HEK293 (cell line): ENCODE results near the gene HGFAC.

Experiments used
- CTCF ChIA-PET: fragments of 350-600 bp; formaldehyde crosslinking; extraction: SDS; loops from one replicate; lab custom pipeline; 2021; ENCODE audit warnings: antibody characterized with exemption; lab: Yijun Ruan, JAX
- POLR2A ChIA-PET: fragments of 300-600 bp; formaldehyde crosslinking; extraction: SDS; loops from one replicate; lab custom pipeline; 2020; ENCODE audit warnings: antibody characterized with exemption, inconsistent platforms; lab: Yijun Ruan, JAX
- H3K27ac ChIP-seq: fragments of 200-500 bp; sonication (Bioruptor generic); 2 replicates; pipeline ENCODE4 v1.5.1; 2014; ENCODE audit warnings: low read depth, low read length, control low read depth, inconsistent platforms; ENCODE audit errors: extremely low read depth
- H3K36me3 ChIP-seq, 2 experiments: fragments of 200-500 bp in 1 of 2; sonication (Bioruptor generic) in 1 of 2; 1 replicate in 1 of 2; 2 replicates in 1 of 2; pipeline ENCODE4 v1.5.1; 2014 to 2017; ENCODE audit warnings: inconsistent platforms in 2 of 2, low read length in 2 of 2; ENCODE audit not compliant: control insufficient read depth in 2 of 2, insufficient read depth in 1 of 2
- H3K4me1 ChIP-seq: fragments of 200-500 bp; sonication (Bioruptor generic); 2 replicates; pipeline ENCODE4 v1.5.1; 2014; ENCODE audit warnings: mild to moderate bottlenecking, low read length, inconsistent platforms; ENCODE audit not compliant: control insufficient read depth, insufficient read depth
- H3K4me3 ChIP-seq: 2 replicates; pipeline ENCODE4 v1.5.1; 2011; ENCODE audit warnings: low read depth, mild to moderate bottlenecking, control low read depth, low read length, moderate library complexity
- H3K9me3 ChIP-seq: fragments of 200-500 bp; sonication (Bioruptor generic); 2 replicates; pipeline ENCODE4 v1.5.1; 2014; ENCODE audit warnings: low read depth, low read length, inconsistent platforms; ENCODE audit not compliant: control insufficient read depth, insufficient read depth
- KLF8 ChIP-seq: fragments of 450-650 bp; formaldehyde crosslinking; IDR thresholded peaks from 2 replicates; pipeline ENCODE4 v1.5.1; 2016; ENCODE audit warnings: missing biosample characterization, missing genetic modification characterization
- OVOL3 ChIP-seq: fragments of 450-650 bp; formaldehyde crosslinking; IDR thresholded peaks from 2 replicates; pipeline ENCODE4 v1.5.1; 2016; ENCODE audit warnings: missing biosample characterization, missing genetic modification characterization
- ZBTB8A ChIP-seq: fragments of 450-650 bp; formaldehyde crosslinking; IDR thresholded peaks from 2 replicates; pipeline ENCODE4 v1.5.1; 2016; ENCODE audit warnings: missing biosample characterization, missing genetic modification characterization
- ZNF133 ChIP-seq: fragments of 450-650 bp; formaldehyde crosslinking; IDR thresholded peaks from 2 replicates; pipeline ENCODE4 v1.5.1; 2016; ENCODE audit warnings: missing biosample characterization, missing genetic modification characterization
- ZNF140 ChIP-seq: fragments of 450-650 bp; formaldehyde crosslinking; IDR thresholded peaks from 2 replicates; pipeline ENCODE4 v1.5.1; 2016; ENCODE audit warnings: missing biosample characterization, missing genetic modification characterization
- ZNF174 ChIP-seq: fragments of 450-650 bp; formaldehyde crosslinking; IDR thresholded peaks from 2 replicates; pipeline ENCODE4 v1.5.0; 2017; ENCODE audit warnings: missing biosample characterization, mild to moderate bottlenecking, missing genetic modification characterization
- ZNF175 ChIP-seq: fragments of 450-650 bp; formaldehyde crosslinking; IDR thresholded peaks from 2 replicates; pipeline ENCODE4 v1.5.1; 2016; ENCODE audit warnings: missing biosample characterization, missing genetic modification characterization
- ZNF19 ChIP-seq: fragments of 450-650 bp; formaldehyde crosslinking; IDR thresholded peaks from 2 replicates; pipeline ENCODE4; 2016; ENCODE audit warnings: missing biosample characterization, missing genetic modification characterization, low read depth
- ZNF354C ChIP-seq: fragments of 450-650 bp; formaldehyde crosslinking; IDR thresholded peaks from 2 replicates; pipeline ENCODE4 v1.5.1; 2016; ENCODE audit warnings: missing biosample characterization, missing genetic modification characterization, low read depth, borderline replicate concordance
- ZNF544 ChIP-seq: fragments of 450-650 bp; formaldehyde crosslinking; IDR thresholded peaks from 2 replicates; pipeline ENCODE4 v1.5.0; 2017; ENCODE audit warnings: missing biosample characterization, missing genetic modification characterization
- ZNF558 ChIP-seq: fragments of 450-650 bp; formaldehyde crosslinking; IDR thresholded peaks from 2 replicates; pipeline ENCODE4 v1.5.1; 2016; ENCODE audit warnings: missing biosample characterization, missing genetic modification characterization
- ZNF571 ChIP-seq: fragments of 450-650 bp; formaldehyde crosslinking; IDR thresholded peaks from 2 replicates; pipeline ENCODE4 v1.5.0; 2017; ENCODE audit warnings: missing biosample characterization, missing genetic modification characterization
- ZNF585B ChIP-seq: fragments of 450-650 bp; formaldehyde crosslinking; IDR thresholded peaks from 2 replicates; pipeline ENCODE4 v1.5.1; 2016; ENCODE audit warnings: missing biosample characterization, missing genetic modification characterization
- ZNF596 ChIP-seq: fragments of 450-650 bp; IDR thresholded peaks from 2 replicates; pipeline ENCODE4 v1.5.0; 2018; ENCODE audit warnings: missing biosample characterization, mild to moderate bottlenecking, missing genetic modification characterization, moderate library complexity
- ZNF610 ChIP-seq: fragments of 450-650 bp; formaldehyde crosslinking; IDR thresholded peaks from 2 replicates; pipeline ENCODE4 v1.5.1; 2016; ENCODE audit warnings: missing biosample characterization, missing genetic modification characterization, borderline replicate concordance
- ZNF768 ChIP-seq: fragments of 450-650 bp; formaldehyde crosslinking; IDR thresholded peaks from 2 replicates; pipeline ENCODE4 v1.5.1; 2018; ENCODE audit warnings: missing biosample characterization, mild to moderate bottlenecking, missing genetic modification characterization
- ZNF830 ChIP-seq: fragments of 450-650 bp; IDR thresholded peaks from 2 replicates; pipeline ENCODE4 v1.5.0; 2018; ENCODE audit warnings: missing biosample characterization, missing genetic modification characterization, low read depth, mild to moderate bottlenecking, moderate library complexity
- ZSCAN16 ChIP-seq: fragments of 450-650 bp; formaldehyde crosslinking; IDR thresholded peaks from 2 replicates; pipeline ENCODE4 v1.5.1; 2016; ENCODE audit warnings: missing biosample characterization, missing genetic modification characterization
- TF ChIP-seq, protein P1 (sequence below): fragments of 450-650 bp; formaldehyde crosslinking; IDR thresholded peaks from 2 replicates; pipeline ENCODE4 v1.5.1; 2016; ENCODE audit warnings: missing biosample characterization, missing genetic modification characterization
- TF ChIP-seq, protein P2 (sequence below): fragments of 450-650 bp; formaldehyde crosslinking; IDR thresholded peaks from 2 replicates; pipeline ENCODE4 v1.5.1; 2016; ENCODE audit warnings: missing biosample characterization, missing genetic modification characterization, low read depth
- TF ChIP-seq, protein P3 (sequence below): fragments of 450-650 bp; formaldehyde crosslinking; IDR thresholded peaks from 2 replicates; pipeline ENCODE4 v1.5.1; 2016; ENCODE audit warnings: missing biosample characterization, missing genetic modification characterization
- TF ChIP-seq, protein P4 (sequence below): fragments of 450-650 bp; formaldehyde crosslinking; IDR thresholded peaks from 2 replicates; pipeline ENCODE4 v1.5.1; 2016; ENCODE audit warnings: missing biosample characterization, missing genetic modification characterization

HGFAC gene

DNA sequence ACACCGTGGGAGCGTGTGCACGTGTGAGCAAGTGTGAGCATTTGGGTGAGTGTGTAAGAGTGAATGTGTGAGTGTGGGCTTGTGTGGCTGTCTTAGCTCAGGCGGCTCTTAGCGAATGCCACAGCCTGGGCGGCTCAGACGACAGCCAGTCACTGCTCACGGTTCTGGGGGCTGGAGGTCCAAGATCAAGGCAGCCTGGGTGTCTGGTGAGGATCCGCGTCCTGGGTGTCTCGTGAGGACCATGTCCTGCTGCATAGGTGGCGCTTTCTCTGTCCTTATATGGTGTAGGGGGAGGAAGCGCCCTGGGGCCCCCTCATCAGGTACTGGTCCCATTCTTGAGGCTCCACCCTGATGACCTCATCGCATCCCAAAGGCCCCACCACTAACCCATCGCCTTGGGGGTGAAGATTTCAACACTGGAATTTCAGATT is 25.8 kb downstream of the HGFAC start:
- Histone ChIP-seq H3K36me3 (no peaks in the 10 kb centered on the region), H3K4me3 (no peak overlapping the region), H3K27ac (no peak overlapping the region), H3K9me3 (no peaks in the 10 kb centered on the region), H3K4me1 (no peaks in the 10 kb centered on the region)
- POLR2A ChIA-PET: no interaction called here
- CTCF ChIA-PET: no interaction called here
- TF ChIP-seq ZNF19 (tag by site-specific recombination): no peak
- no peak for TF ChIP-seq ZNF140 (tag by site-specific recombination)
- TF ChIP-seq KLF8 (tag by site-specific recombination): no peak
- TF ChIP-seq ZSCAN16 (tag by site-specific recombination): no peak
- TF ChIP-seq, protein P1, sequence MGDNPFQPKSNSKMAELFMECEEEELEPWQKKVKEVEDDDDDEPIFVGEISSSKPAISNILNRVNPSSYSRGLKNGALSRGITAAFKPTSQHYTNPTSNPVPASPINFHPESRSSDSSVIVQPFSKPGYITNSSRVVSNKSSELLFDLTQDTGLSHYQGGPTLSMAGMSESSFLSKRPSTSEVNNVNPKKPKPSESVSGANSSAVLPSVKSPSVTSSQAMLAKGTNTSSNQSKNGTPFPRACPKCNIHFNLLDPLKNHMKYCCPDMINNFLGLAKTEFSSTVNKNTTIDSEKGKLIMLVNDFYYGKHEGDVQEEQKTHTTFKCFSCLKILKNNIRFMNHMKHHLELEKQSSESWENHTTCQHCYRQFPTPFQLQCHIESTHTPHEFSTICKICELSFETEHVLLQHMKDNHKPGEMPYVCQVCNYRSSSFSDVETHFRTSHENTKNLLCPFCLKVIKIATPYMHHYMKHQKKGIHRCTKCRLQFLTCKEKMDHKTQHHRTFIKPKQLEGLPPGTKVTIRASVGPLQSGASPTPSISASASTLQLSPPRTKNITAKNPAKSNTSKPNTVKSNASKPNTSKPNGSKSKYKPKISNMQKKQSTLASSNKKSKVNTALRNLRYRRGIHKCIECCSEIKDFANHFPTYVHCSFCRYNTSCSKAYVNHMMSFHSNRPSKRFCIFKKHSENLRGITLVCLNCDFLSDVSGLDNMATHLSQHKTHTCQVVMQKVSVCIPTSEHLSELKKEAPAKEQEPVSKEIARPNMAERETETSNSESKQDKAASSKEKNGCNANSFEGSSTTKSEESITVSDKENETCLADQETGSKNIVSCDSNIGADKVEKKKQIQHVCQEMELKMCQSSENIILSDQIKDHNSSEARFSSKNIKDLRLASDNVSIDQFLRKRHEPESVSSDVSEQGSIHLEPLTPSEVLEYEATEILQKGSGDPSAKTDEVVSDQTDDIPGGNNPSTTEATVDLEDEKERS (tag by site-specific recombination): no peak
- no peak for TF ChIP-seq ZBTB8A (tag by site-specific recombination)
- TF ChIP-seq ZNF571 (tag by site-specific recombination): no peak
- TF ChIP-seq, protein P2, sequence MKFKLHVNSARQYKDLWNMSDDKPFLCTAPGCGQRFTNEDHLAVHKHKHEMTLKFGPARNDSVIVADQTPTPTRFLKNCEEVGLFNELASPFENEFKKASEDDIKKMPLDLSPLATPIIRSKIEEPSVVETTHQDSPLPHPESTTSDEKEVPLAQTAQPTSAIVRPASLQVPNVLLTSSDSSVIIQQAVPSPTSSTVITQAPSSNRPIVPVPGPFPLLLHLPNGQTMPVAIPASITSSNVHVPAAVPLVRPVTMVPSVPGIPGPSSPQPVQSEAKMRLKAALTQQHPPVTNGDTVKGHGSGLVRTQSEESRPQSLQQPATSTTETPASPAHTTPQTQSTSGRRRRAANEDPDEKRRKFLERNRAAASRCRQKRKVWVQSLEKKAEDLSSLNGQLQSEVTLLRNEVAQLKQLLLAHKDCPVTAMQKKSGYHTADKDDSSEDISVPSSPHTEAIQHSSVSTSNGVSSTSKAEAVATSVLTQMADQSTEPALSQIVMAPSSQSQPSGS (tag by site-specific recombination): peak; percentile 39; the same call in 1 of the 2 replicates

DNA sequence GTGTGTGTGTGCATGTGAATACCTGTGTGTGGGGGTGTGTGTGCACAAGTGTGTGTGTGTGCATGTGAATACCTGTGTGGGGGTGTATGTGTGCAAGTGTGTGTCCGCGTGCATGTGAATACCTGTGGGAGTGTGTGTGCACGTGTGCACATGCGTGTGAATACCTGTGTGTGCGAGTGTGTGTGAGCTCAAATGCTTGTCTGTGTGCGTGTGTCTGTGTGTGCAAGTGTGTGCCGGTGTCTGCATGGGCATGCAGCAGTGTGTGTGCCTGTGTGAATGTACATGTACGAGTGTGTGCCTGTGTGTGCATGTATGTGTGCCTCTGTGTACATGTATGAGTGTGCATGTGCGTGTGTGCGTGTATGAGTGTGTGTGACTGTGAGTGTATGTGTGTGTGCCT is 26.4 kb downstream of the HGFAC start:
- no peaks in the 10 kb centered on the region for H3K4me1 ChIP-seq
- H3K27ac ChIP-seq: no peak overlapping the region

More for the DNA sequence above, 26.4 kb downstream of the HGFAC start:
- Histone ChIP-seq H3K9me3 (no peaks in the 10 kb centered on the region), H3K36me3 (no peaks in the 10 kb centered on the region), H3K4me3 (no peak overlapping the region)
- TF ChIP-seq ZNF19 (tag by site-specific recombination): no peak
- no peak for TF ChIP-seq ZNF354C (tag by site-specific recombination)
- TF ChIP-seq ZNF133 (tag by site-specific recombination): no peak
- TF ChIP-seq, protein P3, sequence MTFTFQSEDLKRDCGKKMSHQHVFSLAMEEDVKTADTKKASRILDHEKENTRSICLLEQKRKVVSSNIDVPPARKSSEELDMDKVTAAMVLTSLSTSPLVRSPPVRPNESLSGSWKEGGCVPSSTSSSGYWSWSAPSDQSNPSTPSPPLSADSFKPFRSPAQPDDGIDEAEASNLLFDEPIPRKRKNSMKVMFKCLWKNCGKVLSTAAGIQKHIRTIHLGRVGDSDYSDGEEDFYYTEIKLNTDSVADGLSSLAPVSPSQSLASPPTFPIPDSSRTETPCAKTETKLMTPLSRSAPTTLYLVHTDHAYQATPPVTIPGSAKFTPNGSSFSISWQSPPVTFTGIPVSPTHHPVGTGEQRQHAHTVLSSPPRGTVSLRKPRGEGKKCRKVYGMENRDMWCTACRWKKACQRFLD (tag by site-specific recombination): no peak
- TF ChIP-seq ZNF558: no peak
- TF ChIP-seq ZNF596 (tag by site-specific recombination): no peak
- TF ChIP-seq, protein P4, sequence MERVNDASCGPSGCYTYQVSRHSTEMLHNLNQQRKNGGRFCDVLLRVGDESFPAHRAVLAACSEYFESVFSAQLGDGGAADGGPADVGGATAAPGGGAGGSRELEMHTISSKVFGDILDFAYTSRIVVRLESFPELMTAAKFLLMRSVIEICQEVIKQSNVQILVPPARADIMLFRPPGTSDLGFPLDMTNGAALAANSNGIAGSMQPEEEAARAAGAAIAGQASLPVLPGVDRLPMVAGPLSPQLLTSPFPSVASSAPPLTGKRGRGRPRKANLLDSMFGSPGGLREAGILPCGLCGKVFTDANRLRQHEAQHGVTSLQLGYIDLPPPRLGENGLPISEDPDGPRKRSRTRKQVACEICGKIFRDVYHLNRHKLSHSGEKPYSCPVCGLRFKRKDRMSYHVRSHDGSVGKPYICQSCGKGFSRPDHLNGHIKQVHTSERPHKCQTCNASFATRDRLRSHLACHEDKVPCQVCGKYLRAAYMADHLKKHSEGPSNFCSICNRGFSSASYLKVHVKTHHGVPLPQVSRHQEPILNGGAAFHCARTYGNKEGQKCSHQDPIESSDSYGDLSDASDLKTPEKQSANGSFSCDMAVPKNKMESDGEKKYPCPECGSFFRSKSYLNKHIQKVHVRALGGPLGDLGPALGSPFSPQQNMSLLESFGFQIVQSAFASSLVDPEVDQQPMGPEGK (tag by site-specific recombination): no peak
- no peak for TF ChIP-seq ZNF610 (tag by site-specific recombination)
- TF ChIP-seq ZNF830: no peak
- TF ChIP-seq OVOL3 (tag by site-specific recombination): no peak
- no peak for TF ChIP-seq ZNF175 (tag by site-specific recombination)
- no peak for TF ChIP-seq ZNF768 (tag by site-specific recombination)
- no peak for TF ChIP-seq ZNF544 (tag by site-specific recombination)
- TF ChIP-seq ZNF174 (tag by site-specific recombination): no peak
- no peak for TF ChIP-seq ZNF585B (tag by site-specific recombination)
- CTCF ChIA-PET: no interaction called here
- POLR2A ChIA-PET: no interaction called here
